Smooth muscle cell of the brain vasculature (primary cell): Measurements from ENCODE around the gene FASN.

Experiments used
- DNase-seq: peaks from one replicate; pipeline ENCODE4 v3.0.0-alpha.2; 2012; ENCODE audit warnings: low read depth, low spot score

FASN gene

DNA sequence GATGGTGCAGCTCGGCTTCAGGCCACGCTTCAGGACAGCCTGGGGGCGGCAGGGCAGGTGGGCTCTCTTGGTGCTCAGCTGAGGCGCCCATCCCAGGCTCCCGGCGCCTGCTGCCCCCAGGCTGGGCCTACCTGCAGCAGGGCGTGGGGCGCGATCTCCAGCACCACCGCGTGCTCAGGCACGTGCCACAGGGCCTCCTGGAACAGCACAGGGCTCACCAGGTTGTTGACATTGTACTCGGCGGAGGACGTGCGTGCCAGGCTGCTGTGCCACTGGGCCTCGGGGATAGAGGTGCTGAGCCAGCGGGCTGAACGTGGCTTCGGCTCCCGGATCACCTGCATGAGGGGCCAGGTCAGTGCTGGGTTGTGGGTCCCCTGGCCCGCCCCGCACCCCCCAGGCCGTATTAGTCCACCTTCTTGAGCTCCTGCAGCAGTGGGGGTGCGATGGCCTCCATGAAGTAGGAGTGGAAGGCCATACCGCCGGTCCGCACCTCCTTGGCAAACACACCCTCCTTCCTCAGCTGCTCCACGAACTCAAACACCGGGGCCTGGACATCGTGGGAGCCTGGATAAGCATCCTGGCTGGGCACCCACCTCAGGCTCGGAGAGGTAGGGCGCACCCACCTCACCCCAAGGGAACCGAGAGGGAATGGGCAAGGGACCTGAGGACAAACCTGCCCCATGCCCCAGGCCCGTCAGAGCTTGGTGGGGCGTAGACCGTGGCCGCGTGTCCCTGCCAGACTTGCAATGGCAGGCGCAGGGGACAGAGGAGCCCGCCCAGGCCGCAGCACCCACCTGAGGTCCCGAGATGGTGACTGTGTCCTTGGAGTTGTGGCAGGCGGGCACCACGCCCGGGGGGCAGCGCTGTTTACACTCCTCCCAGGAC lies 9.0 kb downstream of the FASN start:
- DNase-seq: no peak

DNA sequence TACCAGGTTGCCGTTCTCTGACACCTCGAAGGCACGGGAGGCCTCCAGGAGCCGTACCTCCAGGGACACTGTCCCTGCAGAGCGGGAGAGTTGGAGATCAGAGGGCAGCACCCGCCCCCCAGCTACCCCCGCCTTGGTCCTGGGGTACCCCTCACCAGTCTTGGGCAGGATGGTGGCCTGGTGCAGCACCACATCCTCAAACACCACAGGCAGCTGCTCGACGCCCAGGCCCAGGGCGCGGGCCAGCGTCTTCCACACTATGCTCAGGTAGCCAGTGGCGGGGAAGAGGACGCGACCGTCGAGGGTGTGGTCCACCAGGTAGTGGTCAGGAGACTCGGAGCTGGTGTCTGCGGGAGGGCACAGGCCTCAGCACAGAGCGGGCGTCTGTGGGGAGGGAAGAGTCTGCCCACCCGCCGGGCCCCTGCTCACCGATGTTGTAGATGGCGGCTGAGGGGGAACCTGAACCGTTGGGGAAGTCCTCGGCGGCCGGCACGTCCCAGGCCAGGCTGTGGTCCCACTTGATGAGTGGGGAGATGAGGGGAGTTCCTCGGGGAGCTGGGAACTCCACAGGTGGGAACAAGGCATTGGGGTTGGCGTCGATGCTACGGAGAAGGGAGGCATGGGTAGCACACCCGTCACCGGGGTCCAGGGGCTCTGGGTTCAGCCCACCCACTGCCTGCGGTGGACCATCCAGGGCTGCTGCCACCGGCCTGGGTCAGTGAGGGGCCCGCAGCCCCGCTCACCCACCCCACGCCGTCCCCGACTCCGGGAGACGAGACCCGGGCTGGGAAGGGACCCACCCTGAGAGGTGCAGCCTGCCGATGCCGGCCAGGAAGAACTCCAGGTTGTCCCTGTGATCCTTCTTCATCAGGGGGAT lies 9.8 kb downstream of the FASN start:
- DNase-seq: no peak

DNA sequence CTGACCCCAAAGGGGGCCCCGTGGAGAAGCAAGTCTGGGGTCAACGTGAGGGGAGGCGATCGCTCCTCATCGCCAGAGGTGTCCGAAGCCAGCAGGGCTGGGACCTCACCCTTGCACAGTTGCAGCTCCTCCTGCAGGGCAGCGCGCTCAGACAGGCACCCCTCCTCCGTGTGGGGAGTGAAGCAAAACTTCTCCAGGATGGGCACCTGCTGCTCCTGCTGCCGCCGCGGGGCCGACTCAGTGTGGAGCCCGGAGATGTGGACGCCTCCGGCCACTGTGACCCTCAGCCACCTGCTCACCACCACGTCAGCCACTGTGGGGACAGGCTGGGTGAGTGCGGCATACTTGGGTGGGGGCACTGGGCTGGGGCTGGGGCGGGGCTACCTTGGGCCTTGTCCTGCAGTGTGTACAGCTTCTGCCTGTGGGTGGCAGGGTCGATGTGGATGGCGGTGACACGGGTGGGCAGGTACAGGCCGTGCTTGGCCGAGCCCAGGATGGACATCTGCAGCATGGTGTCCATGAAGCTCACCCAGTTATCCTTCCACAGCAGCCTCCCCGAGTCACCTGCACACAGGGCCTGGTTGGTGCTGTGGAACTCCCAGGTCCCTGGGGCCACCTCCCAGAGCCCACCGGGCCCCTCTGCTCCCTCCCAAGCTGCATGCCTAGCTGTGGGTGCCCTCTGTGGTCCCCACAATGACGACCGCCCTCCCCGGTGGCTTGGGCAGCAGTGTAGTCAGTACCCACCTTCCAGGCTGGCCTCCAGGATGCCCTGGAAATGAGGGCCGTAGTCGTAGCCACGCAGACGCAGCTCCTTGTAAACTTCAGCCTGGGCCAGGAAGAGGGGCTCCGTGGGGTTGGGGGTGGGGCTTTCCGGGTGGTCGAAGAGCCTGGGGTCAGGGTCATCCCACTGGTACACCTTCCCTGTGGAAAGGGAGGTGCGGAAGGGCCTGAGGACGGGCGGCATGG lies 10.8 kb downstream of the FASN start:
- DNase-seq: no peak

DNA sequence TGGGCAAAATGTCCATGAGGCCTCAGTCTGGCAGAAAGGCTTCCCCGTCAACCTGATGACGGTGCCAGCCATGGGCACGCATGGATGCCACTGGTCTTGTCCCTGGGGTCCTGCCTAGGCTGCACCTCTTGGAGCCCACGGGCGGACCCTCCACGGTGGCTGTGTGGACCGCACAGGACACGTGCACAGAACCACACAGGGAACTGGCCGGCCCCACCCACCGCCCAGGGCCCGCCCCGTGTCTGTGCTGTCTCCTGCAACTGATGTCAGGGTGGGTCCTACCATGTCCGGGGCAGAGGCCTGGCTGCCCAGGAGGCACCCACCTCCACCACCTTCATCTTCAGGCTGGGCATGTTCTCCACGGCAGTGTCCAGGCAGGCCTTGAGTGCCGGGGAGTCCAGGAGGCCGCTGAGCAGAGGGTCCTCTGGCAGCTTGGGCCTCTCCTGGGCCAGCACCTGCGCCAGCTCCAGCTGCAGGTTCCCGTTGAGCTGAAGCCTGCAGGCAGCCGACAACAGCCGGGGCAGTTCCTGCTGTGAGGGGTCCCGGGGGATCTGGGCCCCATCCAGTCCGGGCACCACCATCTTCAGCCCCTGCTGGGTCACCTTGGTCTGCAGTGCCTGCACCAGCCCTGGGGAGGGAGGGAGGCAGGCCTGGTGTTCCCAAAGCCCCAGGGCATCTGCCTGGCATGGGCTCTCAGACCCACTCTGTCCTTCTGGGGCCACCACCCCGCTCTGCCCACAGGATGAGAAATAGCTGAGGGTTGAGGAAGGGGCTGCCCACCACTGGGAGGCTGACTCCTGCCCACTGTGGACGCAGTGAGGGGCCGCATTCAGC lies 11.9 kb downstream of the FASN start:
- no peak for DNase-seq

DNA sequence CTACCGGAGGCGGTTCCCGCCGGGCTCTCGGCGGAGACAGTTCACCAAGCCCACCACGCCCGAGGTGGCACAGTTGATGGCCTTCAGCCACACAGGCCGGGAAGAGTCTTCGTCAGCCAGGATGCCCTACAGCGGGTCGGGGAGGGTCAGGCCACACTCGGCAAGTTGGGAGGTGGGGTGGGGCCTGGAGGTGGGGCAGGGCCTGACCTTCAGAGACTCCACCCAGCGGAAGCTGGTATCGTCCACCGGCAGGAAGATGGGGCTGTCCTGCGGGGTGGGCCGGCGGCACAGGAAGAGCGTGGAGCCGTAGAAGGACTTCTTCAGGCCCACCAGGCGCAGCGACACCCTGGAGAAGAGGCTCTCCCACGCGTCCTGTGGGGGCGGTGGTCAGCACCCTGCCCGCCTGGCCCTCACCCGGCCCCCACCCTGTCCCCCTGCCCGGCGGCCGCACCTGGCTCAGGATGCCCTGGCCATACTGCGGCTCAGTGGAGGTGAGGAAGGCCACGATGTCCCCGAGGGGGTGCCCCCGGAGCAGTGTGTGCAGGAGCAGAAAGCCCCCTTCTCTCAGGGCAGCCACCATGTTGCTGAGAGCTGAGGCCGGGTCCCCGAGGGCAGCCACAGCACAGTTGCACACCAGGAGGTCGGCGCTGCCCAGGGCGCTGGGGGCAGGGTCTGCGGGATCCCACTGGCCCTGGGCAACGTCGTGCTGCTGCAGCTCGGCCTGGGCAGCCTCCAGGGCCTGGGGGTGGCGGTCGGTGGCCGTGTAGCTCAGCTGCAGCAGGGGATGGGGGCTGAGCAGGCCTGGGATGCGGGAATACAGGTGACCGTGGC lies 12.8 kb downstream of the FASN start:
- DNase-seq: no peak

DNA sequence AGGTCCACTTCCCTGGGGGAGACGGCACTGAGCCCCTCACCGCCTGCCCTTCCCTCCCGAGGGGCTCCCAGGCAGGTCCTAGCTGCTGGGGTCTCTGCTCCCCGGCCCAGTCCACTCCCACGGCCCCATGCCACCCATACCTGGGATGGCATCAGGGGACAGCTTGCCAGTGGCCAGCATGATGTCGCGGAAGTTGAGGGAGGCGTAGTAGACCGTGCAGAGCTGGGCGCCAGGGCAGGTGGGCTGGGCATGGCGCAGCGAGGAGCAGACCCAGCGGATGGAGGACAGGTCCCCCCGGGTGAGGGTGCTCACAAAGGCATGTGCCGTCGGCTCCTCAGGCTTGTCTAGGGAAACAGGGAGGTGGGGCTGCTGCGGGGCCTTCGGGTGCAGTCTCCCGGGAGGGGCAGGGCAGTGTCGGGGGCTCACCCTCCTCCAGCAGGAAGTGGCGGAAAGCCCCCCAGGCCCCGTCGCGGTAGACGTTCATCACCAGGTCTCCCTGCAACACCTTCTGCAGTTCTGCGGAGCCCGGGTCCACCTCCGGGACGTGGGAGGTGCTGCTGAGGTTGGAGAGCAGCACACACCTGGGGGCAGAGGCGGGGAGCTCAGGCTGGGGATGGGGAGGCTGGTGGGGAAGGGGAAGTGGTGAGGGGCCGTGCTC lies 13.5 kb downstream of the FASN start:
- no peak for DNase-seq

DNA sequence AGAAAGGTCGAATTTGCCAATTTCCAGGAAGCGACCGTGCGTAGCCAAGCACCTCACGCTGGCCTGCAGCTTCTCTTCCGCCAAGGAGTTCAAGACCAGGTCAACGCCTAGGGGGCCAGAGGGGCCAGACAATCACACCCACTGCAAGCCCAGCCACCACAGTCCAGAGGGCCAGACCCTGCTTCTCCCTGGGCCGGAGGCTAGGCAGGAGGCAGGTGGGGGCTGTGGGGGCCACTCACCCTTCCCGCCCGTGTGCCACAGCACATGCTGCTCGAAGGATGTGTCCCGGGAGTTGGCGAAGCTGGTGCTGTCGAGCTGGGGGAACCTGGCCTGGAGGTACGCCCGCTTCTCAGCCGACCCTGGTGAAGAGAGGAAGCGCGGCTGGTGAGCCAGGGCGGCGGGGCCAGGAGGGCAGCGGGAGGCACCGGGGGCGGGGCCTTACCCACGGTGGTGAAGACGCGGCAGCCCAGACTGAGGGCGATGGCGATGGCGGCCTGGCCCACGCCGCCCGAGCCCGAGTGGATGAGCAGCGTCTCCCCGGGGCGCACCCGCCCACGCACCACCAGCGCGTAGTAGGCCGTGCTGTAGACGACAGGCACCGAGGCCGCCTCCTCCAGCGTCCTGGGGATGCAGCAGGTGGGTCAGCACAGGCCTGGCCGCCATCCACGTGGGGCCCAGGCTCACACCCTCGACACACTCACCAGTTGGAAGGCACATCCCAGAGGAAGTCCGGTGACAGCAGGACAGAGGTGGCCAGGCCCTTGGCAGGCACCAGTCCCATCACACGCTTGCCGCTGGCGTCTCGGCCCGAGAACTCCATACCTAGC lies 14.3 kb downstream of the FASN start:
- DNase-seq: no peak

DNA sequence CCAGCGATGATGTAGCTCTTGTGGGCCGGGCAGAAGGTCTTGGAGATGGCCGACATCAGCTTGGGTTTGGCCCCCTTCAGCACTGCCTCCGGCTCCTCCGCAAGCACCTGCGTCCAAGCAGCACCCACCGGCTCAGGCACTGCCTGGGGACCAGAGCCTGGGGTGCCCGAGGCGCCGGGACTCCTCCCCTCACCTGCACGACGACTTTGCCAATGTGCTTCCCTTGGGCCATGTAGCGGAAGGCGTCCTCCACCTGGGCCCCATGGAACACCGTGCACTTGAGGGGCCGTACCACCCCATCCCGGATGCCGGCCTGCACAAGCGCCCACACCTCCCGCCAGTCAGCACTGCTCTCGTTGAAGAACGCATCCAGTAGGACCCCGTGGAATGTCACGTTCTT lies 15.0 kb downstream of the FASN start:
- DNase-seq: no peak

DNA sequence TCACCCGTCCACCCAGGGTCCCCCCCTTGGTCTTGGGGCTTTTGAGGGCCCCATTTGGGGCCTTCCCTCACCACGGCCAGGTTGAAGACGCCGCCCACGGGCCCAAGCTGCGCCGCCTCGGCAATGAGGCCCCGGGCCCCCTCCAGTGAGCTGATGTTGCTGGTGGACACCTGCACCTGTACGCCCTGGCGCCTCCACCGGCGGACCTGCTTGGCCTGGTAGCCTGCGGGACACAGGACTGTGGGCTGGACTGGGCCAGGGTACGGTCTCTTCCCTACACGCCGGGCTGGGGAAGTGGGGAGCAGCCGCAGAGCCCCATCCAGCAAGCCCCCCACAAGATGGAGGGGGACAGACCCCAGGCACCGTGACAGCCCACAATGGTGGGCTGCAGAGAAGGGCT lies 15.6 kb downstream of the FASN start:
- no peak for DNase-seq

DNA sequence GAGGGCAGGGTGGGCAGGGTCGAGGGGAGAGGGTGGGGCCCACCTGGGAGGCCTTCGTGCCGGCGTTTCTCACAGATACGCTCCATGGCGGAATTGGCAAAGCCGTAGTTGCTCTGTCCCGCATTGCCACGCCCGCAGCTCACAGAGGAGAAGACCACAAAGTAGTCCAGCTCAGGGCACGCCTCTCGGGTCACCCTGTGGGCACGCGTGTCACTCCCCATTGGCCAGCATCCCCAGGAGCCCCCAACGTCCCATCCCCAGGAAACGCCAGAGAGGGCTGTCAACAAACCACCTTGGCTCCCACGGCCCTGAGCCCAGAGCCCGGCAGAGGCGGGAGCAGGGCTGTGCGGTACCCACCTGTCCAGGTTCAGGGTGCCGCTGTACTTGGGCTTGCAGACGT lies 16.1 kb downstream of the FASN start:
- DNase-seq: no peak

DNA sequence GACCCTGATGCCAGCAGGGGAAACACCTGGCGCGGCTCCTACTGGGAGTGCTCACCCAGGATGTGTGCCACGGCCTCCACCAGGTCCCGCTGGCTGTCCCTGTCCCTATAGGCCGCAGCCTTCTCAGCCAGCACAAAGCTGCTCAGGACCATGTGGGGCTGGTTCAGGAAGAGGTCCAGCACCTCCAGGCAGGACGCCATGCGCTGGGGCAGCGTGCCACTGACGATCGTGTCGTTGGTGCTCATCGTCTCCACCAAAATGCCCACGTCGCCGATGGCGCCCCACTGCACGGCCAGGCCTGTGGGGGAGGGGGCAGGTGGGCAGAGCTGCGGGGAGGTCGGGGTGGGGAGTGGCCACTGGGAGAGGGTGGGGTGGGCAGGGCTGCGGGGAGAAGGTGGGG lies 16.5 kb downstream of the FASN start:
- DNase-seq: no peak

DNA sequence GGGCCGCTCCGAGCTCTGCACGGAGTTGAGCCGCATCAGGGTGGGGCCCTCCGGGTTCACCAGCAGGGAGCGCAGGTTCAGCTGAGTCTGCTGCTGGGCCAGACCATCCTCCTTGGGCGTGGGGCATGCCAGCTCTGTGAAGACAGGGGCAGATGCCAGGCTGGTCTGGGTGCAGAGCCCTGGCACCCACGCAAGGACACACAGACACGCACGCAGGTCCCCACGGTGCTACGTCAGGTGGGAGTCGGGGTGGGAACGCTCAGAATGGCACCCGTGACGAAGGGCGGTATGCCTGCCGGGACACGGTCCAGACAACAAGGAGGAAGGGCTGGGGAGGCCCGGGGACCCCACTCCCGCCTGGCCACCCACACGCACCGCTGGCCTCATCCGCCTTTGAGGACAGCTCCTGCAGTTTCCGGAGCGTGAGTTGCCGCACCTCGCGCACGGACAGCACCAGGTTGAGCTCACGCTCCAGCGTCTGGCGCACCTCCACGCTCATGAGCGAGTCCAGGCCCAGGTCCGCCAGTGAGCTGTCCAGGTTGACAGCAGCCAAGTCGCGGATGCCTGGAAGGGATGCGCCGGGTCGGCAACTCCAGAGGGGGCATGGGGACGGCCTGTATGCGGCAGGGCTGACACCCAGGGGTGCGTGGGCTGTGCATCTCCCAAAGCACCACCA lies 17.1 kb downstream of the FASN start:
- no peak for DNase-seq

DNA sequence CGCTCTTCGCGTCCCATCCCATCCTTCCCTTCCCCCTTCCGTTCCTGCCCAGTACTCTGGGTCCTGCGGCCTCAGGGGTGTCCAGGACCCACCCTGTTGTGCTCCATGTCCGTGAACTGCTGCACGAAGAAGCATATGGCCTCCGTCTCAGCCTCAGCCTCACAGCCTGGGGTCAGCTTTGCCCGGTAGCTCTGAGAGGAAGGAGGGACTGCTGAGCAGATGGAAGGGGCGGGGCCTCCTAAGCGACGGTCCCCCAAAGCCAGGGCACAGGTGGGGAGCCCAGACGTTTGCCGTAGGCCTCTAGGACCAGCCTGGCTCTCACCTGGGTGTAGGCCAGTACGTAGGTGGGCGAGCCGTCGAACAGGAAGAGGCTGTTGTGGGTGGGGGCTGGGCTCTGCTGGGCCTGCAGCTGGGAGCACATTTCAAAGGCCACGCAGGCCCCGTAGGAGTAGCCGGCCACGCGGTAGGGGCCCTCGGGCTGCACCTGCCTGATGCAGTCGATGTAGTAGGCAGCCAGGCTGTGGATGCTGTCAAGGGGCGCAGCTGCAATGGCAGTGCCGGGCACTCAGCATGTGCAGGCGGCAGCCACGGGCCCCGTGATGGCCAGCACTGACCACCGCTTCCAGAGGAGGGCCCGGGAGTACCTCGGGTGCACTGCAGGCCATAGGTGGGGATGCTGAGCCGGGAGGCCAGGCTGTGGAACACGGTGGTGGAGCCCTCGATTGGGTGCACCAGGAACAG lies 17.8 kb downstream of the FASN start:
- DNase-seq: no peak

DNA sequence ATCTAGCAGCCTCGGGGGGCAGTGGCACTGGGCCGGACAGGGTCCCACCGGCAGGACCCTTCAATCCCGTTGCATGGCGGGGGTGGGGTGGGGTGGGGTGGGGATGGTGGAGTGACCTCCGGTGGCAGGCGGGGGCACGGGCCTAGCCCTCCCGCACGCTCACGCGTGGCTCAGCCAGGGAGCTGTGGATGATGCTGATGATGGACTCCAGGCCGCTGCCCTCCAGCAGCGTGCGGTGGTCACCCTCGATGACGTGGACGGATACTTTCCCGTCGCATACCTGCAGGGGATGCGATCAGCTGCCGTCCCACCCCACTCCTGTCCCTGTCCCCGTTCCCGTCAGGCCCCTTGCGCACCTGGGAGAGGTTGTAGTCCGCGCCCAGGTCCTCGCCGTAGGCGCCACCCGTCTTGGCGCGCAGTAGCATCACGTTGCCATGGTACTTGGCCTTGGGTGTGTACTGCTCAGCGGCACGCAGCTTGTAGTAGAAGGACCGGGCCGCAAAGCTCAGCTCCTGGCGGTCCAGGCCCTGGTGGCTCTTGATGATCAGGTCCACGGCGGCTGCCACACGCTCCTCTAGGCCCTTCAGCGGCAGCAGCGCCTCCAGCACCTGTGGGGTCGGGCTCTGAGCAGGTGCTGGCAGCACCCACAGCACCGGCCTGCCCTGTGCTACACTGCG lies 18.9 kb downstream of the FASN start:
- DNase-seq: no peak

DNA sequence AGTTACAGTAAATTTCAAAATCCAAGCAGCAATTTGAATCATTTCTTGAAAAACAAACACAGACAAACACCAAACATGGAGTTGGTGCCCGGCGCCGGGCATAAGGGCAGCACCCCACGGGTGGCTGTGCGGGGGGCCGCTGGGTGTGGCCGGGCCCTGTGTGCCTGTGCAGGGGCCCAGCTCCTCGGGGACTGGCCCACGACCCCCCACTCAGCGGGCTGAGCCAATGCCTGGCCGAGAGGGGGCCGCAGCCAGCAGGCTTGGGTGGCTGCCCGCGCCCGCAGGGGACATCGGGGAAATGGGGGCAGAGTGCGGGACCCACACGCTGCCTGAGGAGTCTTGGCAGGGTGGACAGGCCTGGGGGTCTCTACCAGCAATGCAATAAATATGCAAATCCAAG lies 19.6 kb downstream of the FASN start:
- no peak for DNase-seq

DNA sequence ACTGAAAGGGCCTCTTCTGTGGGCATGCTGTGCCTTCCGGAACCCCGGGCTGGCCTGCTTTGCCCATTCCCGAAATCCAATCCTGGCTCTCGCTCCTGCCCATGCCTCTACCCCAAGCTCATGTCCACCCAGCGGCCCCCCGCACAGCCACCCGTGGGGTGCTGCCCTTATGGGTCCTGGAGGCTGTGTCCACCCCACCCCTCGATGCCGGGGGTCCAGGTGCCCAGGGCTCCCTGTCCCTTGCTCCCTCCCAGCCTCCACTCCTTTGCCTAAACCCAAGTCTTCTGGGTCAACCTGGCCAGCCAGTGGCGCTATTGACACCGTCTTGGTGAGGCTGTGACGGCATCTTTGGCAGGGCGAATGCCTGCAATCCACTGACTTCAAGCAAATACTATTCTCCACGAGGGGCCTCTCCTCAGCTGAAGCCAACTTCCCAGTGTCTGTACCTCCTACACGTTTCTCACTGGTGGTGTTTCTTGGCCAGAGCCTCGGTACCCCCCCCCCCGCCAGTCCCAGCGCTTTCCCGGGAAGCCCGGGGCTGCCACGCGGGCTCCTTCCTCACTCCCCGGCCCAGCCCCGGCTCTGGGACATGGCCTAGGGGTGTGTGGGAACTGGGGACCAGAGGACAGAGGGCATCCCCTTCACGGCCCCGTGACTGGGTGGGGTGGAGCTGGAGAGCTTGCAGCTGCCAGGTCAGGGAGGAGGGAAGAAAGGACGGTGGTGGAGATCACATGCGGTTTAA lies 20.2 kb downstream of the FASN start:
- no peak for DNase-seq
